GM18508 (cell line): ENCODE data around the gene SUV39H1.
"Not testable (repeated sequence)": the region's sequence is repeated elsewhere in the genome, so short reads cannot be mapped to it uniquely, and the experiment has no call there.

Experiments
- ATAC-seq: cut with Tn5 transposase; IDR thresholded peaks from one replicate; pipeline ENCODE4 v1.9.1; 2021; ENCODE audit warnings: moderate number of reproducible peaks; ENCODE audit not compliant: insufficient read depth, unreplicated experiment

The SUV39H1 gene

DNA sequence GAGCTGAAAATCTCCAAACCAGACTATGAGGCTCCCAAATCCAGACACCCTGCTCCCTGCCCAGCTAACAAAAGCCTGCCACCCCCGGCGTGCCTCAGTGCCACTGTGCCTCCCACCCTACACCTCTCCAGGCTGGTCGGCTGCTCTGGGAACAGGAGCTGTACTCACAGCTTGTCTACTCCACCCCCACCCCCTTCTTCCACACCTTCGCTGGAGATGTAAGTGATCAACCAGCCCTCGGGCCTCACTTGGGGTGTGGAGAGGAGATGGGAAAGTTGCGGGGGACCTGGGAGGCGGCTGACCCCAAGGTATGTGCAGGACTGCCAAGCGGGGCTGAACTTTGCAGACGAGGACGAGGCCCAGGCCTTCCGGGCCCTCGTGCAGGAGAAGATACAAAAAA lies 11.1 kb upstream of the SUV39H1 start:
- ATAC-seq: no peak

DNA sequence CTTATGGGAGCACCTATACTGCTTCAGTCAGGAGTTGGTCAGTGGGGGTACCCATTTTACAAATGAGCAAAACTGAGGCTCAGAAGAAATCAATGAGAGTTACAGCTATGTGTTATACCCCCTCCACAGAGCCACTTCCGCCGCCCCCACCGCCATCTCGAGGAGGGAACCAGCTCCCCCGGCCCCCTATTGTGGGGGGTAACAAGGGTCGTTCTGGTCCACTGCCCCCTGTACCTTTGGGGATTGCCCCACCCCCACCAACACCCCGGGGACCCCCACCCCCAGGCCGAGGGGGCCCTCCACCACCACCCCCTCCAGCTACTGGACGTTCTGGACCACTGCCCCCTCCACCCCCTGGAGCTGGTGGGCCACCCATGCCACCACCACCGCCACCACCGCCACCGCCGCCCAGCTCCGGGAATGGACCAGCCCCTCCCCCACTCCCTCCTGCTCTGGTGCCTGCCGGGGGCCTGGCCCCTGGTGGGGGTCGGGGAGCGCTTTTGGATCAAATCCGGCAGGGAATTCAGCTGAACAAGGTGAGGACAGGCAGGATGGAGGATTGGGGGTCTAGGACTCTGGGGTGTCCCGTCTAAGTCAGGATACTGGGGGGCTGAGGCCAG lies 7.9 kb upstream of the SUV39H1 start:
- no peak for ATAC-seq

DNA sequence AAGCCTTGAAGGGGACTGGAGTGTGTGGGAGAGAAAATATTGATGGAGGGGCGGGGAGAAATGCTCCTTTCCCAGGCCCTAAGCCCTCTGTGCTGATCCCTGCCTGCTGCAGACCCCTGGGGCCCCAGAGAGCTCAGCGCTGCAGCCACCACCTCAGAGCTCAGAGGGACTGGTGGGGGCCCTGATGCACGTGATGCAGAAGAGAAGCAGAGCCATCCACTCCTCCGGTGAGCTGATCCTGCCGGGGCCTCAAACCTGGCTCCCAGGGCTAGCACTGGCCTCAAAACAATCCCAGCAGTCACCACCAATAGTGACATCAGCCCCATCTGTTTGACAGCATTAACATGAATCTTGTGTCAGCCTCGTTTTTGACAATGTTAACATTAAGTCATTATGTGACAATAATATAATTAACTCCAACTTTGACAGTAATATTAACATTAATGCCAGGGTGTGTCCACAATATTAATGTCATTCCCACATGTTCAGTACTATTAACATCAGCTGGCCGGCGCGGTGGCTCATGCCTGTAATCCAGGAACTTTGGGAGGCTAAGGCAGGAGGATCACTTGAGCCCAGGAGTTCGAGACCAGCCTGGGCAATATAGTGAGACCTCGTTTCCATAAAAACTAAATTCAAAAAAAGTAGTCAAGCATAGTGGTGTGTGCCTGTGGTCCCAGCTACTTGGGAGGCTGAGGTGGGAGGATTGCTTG lies 7.2 kb upstream of the SUV39H1 start:
- no peak for ATAC-seq

DNA sequence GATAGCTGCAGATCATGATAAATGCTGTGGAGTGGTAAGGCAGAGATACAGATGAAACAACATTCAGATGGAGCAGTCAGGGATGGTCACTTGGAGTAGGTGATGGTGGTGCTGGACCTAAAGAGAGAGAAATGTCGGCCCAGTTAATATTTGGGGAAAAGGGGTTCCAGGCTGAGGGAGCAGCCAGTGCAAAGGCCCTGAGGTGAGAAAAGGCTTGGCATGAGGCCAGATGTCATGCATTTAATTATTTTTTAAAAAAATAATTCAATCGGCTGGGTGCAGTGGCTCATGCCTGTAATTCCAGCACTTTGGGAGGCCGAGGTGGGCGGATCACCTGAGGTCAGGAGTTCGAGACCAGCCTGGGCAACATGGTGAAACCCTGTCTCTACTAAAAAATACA lies 4.8 kb upstream of the SUV39H1 start:
- not testable (repeated sequence) for ATAC-seq

DNA sequence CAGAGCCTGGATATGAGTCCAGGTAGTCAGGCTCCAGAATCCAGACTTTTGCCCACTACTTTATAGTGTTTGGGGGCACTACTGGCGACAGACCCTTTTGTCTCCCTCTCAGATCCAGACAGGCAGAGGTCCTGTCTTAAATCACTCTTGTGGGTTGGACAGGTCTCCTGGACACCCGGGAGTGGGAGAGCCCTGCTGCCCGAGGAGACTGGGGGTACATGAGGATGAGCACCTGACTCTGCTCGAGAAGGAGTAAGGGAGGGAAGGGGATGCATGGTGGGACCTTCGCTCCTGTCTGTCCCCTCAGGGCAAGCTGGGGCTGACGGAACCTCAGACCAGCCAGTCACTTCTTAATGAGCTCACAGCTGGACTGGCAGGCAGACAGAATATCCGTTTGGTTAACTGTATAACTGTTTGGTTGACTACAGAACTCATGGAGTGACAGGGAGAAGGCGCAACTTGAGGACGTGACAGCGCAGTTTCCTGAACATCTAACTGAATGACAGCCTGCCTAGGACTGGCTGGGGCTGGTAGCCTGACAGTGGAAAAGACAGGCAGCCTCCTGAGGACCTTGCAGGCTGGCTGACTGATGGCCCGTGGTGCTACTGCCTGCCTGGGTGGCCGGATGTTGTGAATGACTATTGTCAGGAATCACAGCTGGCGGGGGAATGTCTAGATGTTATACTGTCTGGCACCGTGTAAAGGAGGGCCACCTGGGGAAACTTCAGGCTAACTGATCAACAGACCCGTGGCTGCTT lies 1.6 kb upstream of the SUV39H1 start:
- ATAC-seq: no peak

DNA sequence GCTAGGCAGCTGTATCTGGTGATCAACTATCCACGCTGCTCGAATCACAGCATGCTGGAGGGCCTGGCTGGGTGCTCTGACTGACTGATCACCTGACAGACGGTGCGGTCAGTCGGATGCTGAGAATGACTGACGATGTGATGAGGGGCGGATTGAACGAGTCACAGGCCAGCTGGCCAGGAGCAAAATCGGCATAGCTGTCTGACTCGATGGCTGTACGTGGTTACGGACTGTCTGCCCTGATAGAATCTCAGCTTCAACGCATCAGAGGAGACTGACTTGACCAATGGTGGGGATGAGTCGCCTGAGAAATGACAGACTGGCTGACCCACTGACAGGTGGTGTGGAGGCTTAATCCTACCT lies 1.0 kb upstream of the SUV39H1 start:
- no peak for ATAC-seq

DNA sequence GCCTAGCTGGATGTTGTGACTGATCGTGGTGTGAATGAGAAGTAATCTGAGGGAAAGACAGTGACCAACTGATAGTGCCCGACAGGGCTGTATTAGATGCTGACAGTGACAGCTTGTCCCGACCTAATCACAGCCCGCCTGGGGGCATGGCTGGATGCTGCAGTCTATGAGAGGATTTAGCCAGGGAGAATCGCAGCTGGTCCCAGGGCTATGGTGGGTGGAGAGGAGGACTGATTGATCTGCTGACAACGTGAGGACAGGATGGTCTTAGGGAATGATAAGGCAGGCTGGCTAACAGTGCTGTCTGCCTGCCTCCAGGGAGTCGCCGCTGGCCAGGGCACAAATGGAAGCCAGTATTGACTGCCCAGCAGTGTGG lies 621 bp upstream of the SUV39H1 start:
- no peak for ATAC-seq

DNA sequence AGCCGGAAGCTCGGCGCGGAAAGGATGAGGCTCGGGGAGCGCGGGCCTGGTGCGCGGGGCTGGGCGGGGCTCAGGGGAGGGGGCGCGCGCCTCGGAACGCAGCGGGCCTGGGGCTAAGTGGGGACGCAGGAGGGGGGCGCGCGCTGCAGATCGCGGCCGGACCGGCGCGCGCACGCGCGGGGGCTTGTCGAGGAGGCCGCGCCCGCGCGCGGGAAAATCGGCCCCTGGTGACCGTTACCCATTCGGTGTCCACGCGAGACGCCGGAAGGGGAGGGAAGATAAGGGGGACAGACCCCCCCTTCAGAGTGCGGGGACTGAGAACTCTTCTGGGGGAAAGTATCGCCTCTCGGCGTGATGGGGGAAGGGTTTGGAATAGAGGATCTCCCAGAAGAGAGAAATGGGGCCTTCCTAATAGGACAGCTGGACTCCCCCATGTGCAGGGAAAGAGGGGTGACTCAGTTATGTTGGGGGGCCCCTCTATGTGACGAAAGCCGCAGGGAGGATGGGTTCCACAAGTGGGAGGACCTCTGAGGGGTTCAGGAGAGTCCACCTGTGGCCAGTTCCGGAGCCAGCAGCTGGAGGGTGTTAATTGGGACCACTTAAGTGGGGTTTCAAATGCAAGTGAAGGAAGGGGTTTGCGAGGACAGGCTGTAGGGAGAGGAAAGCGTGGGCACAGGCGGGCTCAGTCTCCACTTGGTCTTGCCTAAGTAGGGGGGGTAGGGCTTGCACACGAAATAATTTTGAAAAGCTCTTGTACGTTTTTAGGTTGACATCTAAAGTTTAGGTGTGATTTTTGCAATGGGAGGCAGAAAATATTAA lies 584 bp downstream of the SUV39H1 start:
- ATAC-seq: no peak

DNA sequence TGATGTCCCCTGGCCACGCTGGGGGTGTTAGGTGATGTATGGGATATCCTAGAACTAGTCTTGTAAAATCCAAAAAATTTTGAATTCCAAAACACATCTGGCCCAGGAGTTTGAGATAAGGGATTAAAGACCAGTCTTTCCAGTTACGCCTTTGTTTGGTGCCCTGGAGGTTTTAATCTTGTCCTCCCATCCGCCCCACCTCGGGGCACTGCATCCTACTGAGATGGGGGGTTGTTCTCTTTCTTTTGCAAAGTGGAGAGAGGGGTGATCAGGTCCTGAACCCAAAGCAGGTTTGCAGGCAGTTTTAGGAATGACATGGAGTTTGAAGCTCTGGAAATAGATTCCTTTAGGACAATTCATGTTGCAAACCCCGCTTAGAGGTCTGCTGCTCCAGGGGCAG lies 1.8 kb downstream of the SUV39H1 start:
- ATAC-seq: no peak

DNA sequence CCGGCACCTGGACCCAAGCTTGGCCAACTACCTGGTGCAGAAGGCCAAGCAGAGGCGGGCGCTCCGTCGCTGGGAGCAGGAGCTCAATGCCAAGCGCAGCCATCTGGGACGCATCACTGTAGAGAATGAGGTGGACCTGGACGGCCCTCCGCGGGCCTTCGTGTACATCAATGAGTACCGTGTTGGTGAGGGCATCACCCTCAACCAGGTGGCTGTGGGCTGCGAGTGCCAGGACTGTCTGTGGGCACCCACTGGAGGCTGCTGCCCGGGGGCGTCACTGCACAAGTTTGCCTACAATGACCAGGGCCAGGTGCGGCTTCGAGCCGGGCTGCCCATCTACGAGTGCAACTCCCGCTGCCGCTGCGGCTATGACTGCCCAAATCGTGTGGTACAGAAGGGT lies 3.7 kb downstream of the SUV39H1 start:
- no peak for ATAC-seq

DNA sequence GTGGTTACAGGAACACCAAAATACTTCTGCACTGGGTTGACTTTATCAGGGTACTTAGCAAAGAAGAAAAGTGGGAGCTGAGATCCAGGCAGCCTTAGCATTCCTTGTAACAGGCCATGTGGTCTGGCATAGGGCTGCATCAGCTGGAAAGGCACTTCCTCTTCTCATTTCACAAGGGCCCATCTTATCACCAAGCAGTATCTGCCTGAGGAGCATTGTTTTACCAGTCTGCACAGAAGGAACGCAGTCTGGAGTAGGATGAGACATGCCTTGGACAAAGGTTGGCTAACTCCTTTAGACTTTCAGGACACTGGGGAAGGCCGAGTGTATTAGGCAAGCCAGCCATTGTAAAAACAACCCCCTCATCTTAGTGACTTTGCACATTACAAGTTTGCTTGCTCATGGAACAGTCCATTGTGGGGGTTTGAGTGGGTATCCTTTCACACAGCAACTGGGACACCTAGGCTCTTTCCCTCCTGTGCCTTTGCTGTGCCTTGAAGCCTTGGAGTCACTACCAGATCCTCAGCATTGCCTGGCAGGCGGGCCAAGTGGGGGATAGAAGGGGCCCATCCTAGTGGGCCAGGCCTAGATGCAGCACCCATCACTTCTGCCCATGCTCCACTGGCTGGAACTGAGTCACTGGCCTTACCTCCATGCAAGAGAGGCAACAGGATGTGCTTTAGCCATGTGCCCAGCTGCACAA lies 4.6 kb downstream of the SUV39H1 start:
- ATAC-seq: no peak

DNA sequence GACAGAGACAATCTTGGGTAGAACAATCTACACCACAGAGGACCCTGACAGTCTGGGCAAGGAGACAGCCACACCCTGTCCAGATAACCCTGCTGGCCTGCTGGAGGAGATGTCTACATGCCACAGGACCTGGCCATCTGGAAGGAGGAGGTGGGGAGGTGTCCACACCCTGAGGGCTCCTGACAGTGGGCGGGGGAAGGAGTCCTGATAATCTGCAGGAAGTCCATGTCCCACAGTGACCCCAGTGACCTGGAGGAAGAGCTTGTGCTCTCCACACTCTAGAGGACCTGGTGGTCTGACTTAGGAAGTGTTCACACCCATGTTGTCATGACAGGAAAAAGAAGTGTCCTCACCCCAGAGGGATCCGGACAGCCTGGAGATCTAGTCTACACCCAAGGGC lies 5.5 kb downstream of the SUV39H1 start:
- no peak for ATAC-seq

DNA sequence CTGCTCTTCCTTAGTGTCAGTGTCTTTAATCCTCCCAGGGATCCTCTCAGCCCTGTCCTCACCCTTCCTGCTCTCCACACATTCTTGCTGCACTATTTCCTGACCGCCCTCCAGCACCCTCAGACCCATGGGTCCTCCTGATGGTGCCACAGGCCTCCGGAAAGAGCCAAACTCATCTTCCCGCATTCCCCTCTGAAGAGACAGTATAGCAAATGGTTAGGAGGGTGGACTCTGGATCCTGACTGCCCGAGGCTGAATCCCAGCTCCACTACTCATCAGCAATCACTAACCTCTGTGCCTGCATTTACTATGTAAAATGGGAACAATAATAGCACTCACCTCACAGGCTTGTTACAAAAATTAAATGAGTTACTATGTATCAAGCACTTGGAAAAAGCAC lies 6.2 kb downstream of the SUV39H1 start:
- ATAC-seq: no peak

DNA sequence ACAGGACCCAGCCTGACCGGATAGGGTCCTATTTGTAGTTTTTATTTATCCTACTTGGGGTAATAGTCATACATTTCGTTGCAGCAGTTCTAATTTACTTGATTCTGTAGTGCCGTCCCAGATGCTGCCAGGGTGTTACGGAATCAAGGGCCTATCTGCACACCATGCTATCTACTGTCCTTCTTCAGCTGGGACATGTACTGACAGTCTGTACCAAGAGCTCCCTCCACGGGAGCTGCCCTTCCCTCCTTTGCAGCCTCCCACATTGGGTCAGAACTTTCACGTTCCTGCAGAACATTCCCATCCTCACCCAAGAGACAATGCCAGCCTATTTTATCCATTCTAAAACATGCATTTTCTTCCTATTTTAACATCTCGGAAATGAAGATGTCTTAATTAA lies 6.7 kb downstream of the SUV39H1 start:
- ATAC-seq: no peak

DNA sequence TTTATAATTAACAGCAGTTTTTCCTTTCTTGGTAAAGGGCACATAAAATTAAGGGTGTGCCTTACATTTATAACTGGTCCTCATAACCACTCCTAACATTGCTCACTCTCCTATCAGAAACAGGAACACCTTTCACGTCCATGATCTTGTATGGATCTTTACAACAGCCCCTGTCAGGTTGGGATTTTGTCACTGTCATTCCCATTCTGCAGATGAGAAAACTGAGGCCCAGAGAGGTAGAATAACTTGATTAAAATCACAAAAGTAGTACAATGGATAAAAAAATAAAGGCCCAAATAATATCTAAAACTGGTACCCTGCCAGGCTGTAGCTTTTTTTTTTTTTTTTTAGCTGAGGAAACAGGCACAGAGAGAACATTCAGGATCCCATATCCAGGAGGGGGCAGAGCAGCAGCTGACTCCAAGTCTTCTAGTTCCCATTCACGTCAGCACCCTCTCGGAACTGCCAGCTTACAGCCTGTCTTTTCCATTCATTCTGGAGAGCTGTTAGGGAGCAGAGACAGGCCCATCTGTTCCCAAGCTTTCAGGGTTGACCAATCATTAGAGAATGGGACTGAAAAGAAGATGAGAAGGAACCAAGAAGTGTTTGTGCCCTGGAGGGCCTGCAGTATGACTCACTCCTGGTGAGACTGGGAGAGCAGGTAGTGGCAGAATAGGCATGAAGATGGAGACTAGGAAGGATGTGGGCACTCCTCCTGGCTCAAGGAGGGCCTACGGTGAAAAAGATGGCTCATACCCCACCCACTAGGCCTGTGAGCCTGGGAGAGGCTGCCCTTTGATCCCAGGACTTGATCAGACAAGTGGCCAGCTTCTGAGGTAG lies 7.3 kb downstream of the SUV39H1 start:
- ATAC-seq: no peak

DNA sequence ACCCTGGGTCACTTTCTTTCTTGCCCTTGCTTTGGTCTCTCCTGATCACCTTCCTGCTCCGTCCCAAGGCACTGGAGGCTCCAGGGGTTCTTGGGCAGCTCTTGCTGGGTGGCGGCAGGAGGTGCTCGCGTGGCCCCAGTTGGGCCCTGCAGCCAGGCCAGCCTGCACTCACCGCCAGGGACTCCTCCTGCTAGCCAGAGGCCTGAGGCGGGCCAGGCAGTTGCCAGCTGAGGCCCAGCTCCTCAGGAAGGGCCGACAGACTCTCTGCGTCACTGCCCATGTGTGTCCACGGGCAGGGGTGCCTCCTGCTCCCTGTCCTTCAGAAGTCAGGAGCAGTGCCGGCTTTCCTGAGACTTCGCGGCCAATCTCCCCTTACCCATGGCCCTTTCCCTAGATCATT lies 9.3 kb downstream of the SUV39H1 start:
- ATAC-seq: no peak

DNA sequence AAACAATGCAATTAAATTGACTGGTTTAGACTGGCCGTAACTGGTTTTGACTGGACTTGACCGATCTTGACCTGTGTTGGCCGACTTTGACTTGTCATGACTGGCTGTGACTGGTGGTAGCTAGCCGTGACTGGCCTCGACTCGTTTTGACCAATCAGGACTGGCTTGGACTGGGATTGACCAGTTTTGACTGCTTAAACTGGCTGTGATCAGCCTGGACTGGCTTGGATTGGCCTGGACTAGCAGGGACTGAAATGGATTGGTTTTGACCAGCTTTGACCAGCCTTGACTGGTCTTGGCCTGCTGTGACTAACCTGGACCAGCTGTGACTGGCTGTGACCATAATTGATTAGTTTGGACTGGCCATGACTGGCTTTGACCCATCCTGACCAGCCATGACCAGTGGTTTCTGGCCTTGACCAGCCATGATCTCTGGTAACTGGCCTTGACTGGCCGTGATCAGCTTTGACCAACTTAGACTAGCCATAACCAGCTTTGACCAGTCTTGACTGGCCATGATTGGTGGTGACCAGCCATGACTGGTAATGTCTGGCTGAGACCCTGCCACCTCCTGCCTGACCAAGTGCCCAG lies 13.1 kb downstream of the SUV39H1 start:
- no peak for ATAC-seq

DNA sequence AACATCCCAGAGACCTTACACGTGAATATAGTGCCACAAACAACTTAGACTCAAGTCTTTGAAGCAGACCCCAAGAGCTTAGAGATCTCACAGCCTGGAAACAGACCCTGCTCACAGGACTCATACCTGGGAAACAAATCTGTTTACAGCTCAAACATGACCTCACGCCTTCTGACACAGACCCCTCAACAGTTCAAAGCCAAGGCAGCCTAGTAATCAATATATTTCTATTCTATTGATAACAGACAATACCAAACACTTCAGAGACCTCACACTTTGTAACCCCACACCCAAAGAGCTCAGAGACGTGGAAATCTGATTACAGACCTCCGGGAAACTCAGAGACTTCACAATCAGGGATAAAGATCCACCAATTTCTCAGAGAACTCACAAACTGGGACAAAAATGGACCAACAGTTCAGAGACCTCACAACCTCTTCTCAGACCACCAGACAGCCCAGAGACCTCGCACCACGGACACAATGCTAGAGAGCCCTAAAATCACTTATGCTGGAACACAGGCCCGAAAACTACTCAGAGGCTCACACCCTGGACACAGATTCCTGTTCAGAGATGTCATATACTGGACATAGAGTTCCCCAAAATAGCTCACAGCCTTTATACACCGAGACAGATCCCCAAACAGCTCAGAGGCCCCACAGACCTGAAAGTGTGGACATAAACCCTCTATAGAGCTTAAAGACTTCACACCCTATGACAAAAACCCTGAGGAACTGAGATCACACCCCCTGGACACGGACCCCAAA lies 14.8 kb downstream of the SUV39H1 start:
- no peak for ATAC-seq
